ENCODE data around the gene MTCH2. TPM values are rescaled to one million over a fixed set of nuclear protein-coding genes. Genes with fewer than 3 reads are reported as not detected.

MTCH2 gene
- 101 TPM for polyA plus RNA-seq (2013, experiment 1 of 2)
- polyA plus RNA-seq (2013, experiment 2 of 2), result 104 TPM

DNA sequence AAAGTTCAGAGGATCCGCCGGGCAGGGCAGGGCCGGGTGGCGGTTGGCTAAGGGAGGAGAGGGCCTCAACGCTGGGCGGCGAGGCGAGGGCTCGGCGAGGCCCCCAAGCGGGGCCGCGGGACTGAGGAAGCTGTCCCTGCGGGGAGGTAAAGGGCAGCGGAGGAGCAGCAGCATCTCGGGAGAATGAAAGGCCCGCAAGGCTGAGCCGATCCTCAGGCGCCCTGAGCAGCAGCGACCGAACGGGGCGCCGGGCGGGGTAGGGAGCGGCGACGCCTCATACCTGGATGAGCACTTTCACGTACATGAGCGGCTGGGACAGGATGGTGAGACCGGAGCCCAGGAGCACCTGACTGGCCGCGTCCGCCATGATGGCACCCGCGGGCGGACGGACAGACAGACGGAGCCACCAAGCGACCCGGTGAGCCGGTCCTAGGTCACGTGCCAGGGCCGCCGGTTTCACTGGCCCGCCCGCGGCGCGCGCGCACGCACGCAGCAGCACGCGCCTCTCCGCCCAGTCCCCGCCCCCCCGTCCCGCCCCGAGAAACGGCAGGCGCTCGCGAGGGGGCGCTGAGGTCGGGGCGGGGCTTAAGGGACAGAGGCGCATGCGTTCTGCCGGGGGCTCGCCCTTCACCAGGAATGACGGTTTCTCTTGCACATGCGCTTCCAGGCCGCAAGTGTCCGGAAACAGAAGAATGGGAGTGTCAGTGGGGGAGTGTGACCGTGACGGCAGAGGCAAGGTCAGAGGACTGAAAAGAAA, at the start of gene MTCH2:
Gene MTCH2, minus strand, starts transcription at position 461 of the 757 bp plus-strand sequence. Its CDS starts 94 bp downstream, at position 367.
- H3K79me1 ChIP-seq (ENCODE audit: low read depth, low read length), result no peaks in the 10 kb centered on the region
- H3K27me3 ChIP-seq (ENCODE audit: control insufficient read depth in 3 of 3, insufficient read depth in 3 of 3, low read depth in 1 of 3, low read length in 3 of 3), result no peaks in the 10 kb centered on the region
- H2BK15ac ChIP-seq (ENCODE audit: low read length), result no peak within 1 kb of the TSS
- peak within 1 kb of the TSS; percentile 92 for H3K9ac ChIP-seq (ENCODE audit: low read depth, low read length, poor library complexity)
- H4K91ac ChIP-seq (ENCODE audit: low read depth, low read length, poor library complexity), result no peak within 1 kb of the TSS
- H3K36me3 ChIP-seq (replicated peaks in 1 of 2; ENCODE audit: control insufficient read depth in 2 of 2, insufficient read depth in 2 of 2, low read length in 2 of 2), result peaks cover 2 to 22% of the 10 kb centered on the region in 2 donors
- peak within 1 kb of the TSS; percentile 4 for H3K23ac ChIP-seq (ENCODE audit: low read depth, low read length, poor library complexity)
- H3K18ac ChIP-seq (ENCODE audit: low read length), result peak within 1 kb of the TSS; percentile 98
- H2AK5ac ChIP-seq (ENCODE audit: low read depth, low read length), result peak within 1 kb of the TSS; percentile 8
- peak within 1 kb of the TSS; percentile 99 for H3K14ac ChIP-seq (ENCODE audit: low read length)
- H2BK5ac ChIP-seq (ENCODE audit: low read length), result peak within 1 kb of the TSS; percentile 46
- peak within 1 kb of the TSS; percentile 91 to 92 for H3K4me3 ChIP-seq (ENCODE audit: low read length in 2 of 2)
- H3K4ac ChIP-seq (ENCODE audit: low read length), result no peak within 1 kb of the TSS
- peak within 1 kb of the TSS; percentile 97 for H2AFZ ChIP-seq (ENCODE audit: low read length)
- DNase-seq (ENCODE audit: low spot score), result peak; percentile 94
- no peak within 1 kb of the TSS for H2BK12ac ChIP-seq (ENCODE audit: low read length)
- H3K9me3 ChIP-seq (replicated peaks in 1 of 2; ENCODE audit: control insufficient read depth in 2 of 2, insufficient read depth in 1 of 2, low read depth in 1 of 2, low read length in 2 of 2), result no peaks in the 10 kb centered on the region
- no peak within 1 kb of the TSS for H4K8ac ChIP-seq (ENCODE audit: low read depth, low read length)
- peak within 1 kb of the TSS; percentile 73 for H3K27ac ChIP-seq (replicated peaks; ENCODE audit: low read length)
- peak within 1 kb of the TSS; percentile 75 for H3K4me2 ChIP-seq (ENCODE audit: insufficient read depth, low read length, poor library complexity, severe bottlenecking)
- H2BK120ac ChIP-seq (ENCODE audit: low read depth, low read length), result peak within 1 kb of the TSS; percentile 56
- peaks cover 0 to 4% of the 10 kb centered on the region in 2 donors for H3K4me1 ChIP-seq (ENCODE audit: control insufficient read depth in 2 of 2, insufficient read depth in 1 of 2, low read depth in 1 of 2, low read length in 2 of 2)
- no CpG with 5 or more reads among the region's 78 CpGs for WGBS, 2 donors (ENCODE audit: extremely low coverage in 2 of 2, insufficient read length in 2 of 2, insufficient replicate concordance in 1 of 2)

DNA sequence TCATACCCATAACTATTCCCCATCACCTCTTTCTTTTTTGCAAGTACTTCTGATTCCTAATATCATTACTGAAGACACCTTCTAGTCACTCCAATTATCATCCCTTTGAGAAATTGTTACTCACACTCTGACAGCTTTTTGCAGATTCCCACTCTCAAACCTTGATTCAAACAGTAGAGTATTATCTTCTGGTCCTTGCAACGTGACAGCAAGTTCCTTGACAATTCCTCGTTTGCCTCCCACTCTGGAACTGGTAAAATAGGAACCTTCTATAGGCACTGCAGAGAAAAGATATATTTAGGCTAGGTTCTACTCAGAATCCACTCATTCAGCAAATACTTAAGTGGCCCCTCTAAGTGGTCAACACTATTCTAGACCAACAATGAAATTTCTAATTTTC, 49.6 kb upstream of the MTCH2 start:
- H3K36me3 ChIP-seq (replicated peaks in 1 of 2; ENCODE audit: control insufficient read depth in 2 of 2, insufficient read depth in 2 of 2, low read length in 2 of 2), result no peaks in the 10 kb centered on the region
- no CpG with 5 or more reads among the region's 2 CpGs for WGBS, 2 donors (ENCODE audit: extremely low coverage in 2 of 2, insufficient read length in 2 of 2, insufficient replicate concordance in 1 of 2)
- no peaks in the 10 kb centered on the region for H3K79me1 ChIP-seq (ENCODE audit: low read depth, low read length)

GRCh38 chr11:47689480-47689879, 47.1 kb upstream of the MTCH2 start:
- Histone ChIP-seq H2AFZ (ENCODE audit: low read length) (no peak overlapping the region), H3K18ac (ENCODE audit: low read length) (no peak overlapping the region), H3K9me3 (replicated peaks in 1 of 2; ENCODE audit: control insufficient read depth in 2 of 2, insufficient read depth in 1 of 2, low read depth in 1 of 2, low read length in 2 of 2) (no peaks in the 10 kb centered on the region), H3K4me1 (ENCODE audit: control insufficient read depth in 2 of 2, insufficient read depth in 1 of 2, low read depth in 1 of 2, low read length in 2 of 2) (no peaks in the 10 kb centered on the region), H3K36me3 (replicated peaks in 1 of 2; ENCODE audit: control insufficient read depth in 2 of 2, insufficient read depth in 2 of 2, low read length in 2 of 2) (no peaks in the 10 kb centered on the region), H2BK120ac (ENCODE audit: low read depth, low read length) (no peak overlapping the region), H4K91ac (ENCODE audit: low read depth, low read length, poor library complexity) (no peak overlapping the region), H3K23ac (ENCODE audit: low read depth, low read length, poor library complexity) (no peak overlapping the region), H2AK5ac (ENCODE audit: low read depth, low read length) (no peak overlapping the region), H3K14ac (ENCODE audit: low read length) (no peak overlapping the region), H2BK12ac (ENCODE audit: low read length) (no peak overlapping the region), H3K79me1 (ENCODE audit: low read depth, low read length) (no peaks in the 10 kb centered on the region), H4K8ac (ENCODE audit: low read depth, low read length) (no peak overlapping the region), H3K4me3 (ENCODE audit: low read length in 2 of 2) (no peak overlapping the region), H3K27me3 (ENCODE audit: control insufficient read depth in 3 of 3, insufficient read depth in 3 of 3, low read depth in 1 of 3, low read length in 3 of 3) (no peaks in the 10 kb centered on the region), H3K4ac (ENCODE audit: low read length) (no peak overlapping the region), H3K9ac (ENCODE audit: low read depth, low read length, poor library complexity) (no peak overlapping the region), H3K27ac (replicated peaks; ENCODE audit: low read length) (no peak overlapping the region), H3K4me2 (ENCODE audit: insufficient read depth, low read length, poor library complexity, severe bottlenecking) (no peak overlapping the region), H2BK15ac (ENCODE audit: low read length) (no peak overlapping the region), H2BK5ac (ENCODE audit: low read length) (no peak overlapping the region)
- DNase-seq (ENCODE audit: low spot score), result no peak
- no CpG with 5 or more reads among the region's 5 CpGs for WGBS, 2 donors (ENCODE audit: extremely low coverage in 2 of 2, insufficient read length in 2 of 2, insufficient replicate concordance in 1 of 2)

More for the DNA sequence above, 49.6 kb upstream of the MTCH2 start:
- Histone ChIP-seq H3K14ac (ENCODE audit: low read length) (no peak overlapping the region), H3K9ac (ENCODE audit: low read depth, low read length, poor library complexity) (no peak overlapping the region), H3K4me1 (ENCODE audit: control insufficient read depth in 2 of 2, insufficient read depth in 1 of 2, low read depth in 1 of 2, low read length in 2 of 2) (no peaks in the 10 kb centered on the region), H2AK5ac (ENCODE audit: low read depth, low read length) (no peak overlapping the region), H2BK120ac (ENCODE audit: low read depth, low read length) (no peak overlapping the region), H2BK12ac (ENCODE audit: low read length) (no peak overlapping the region), H3K27me3 (ENCODE audit: control insufficient read depth in 3 of 3, insufficient read depth in 3 of 3, low read depth in 1 of 3, low read length in 3 of 3) (no peaks in the 10 kb centered on the region), H3K9me3 (replicated peaks in 1 of 2; ENCODE audit: control insufficient read depth in 2 of 2, insufficient read depth in 1 of 2, low read depth in 1 of 2, low read length in 2 of 2) (no peaks in the 10 kb centered on the region), H3K23ac (ENCODE audit: low read depth, low read length, poor library complexity) (no peak overlapping the region), H4K8ac (ENCODE audit: low read depth, low read length) (no peak overlapping the region), H3K4me3 (ENCODE audit: low read length in 2 of 2) (no peak overlapping the region), H3K4ac (ENCODE audit: low read length) (no peak overlapping the region), H3K27ac (replicated peaks; ENCODE audit: low read length) (no peak overlapping the region), H3K4me2 (ENCODE audit: insufficient read depth, low read length, poor library complexity, severe bottlenecking) (no peak overlapping the region), H2AFZ (ENCODE audit: low read length) (no peak overlapping the region), H2BK15ac (ENCODE audit: low read length) (no peak overlapping the region), H3K18ac (ENCODE audit: low read length) (no peak overlapping the region), H4K91ac (ENCODE audit: low read depth, low read length, poor library complexity) (no peak overlapping the region), H2BK5ac (ENCODE audit: low read length) (no peak overlapping the region)
- no peak for DNase-seq (ENCODE audit: low spot score)

DNA sequence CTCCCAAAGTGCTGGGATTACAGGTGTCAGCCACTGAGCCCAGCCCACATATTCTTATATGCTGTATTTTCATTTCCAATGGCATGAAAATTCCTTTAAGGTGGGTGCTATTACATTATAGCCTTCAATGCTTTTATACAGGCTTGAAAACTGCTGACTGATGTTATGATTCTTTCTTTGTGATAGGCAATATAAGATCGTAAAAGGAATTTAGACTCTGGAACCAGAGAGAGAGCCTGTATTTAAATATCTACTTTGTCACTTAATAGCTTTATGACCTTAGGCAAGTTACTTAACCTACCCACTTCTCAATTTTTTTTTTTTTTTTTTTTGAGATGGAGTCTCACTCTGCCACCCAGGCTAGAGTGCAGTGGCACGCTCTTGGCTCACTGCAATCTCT, 46.6 kb upstream of the MTCH2 start:
- no peaks in the 10 kb centered on the region for H3K79me1 ChIP-seq (ENCODE audit: low read depth, low read length)
- no peak overlapping the region for H2BK120ac ChIP-seq (ENCODE audit: low read depth, low read length)
- H3K27me3 ChIP-seq (ENCODE audit: control insufficient read depth in 3 of 3, insufficient read depth in 3 of 3, low read depth in 1 of 3, low read length in 3 of 3), result no peaks in the 10 kb centered on the region
- no peak overlapping the region for H2AFZ ChIP-seq (ENCODE audit: low read length)
- DNase-seq (ENCODE audit: low spot score), result no peak
- no peak overlapping the region for H4K91ac ChIP-seq (ENCODE audit: low read depth, low read length, poor library complexity)
- H3K14ac ChIP-seq (ENCODE audit: low read length), result no peak overlapping the region
- H4K8ac ChIP-seq (ENCODE audit: low read depth, low read length), result no peak overlapping the region
- no peaks in the 10 kb centered on the region for H3K9me3 ChIP-seq (replicated peaks in 1 of 2; ENCODE audit: control insufficient read depth in 2 of 2, insufficient read depth in 1 of 2, low read depth in 1 of 2, low read length in 2 of 2)
- no peak overlapping the region for H3K18ac ChIP-seq (ENCODE audit: low read length)
- H2BK5ac ChIP-seq (ENCODE audit: low read length), result no peak overlapping the region
- H3K9ac ChIP-seq (ENCODE audit: low read depth, low read length, poor library complexity), result no peak overlapping the region
- no peaks in the 10 kb centered on the region for H3K4me1 ChIP-seq (ENCODE audit: control insufficient read depth in 2 of 2, insufficient read depth in 1 of 2, low read depth in 1 of 2, low read length in 2 of 2)
- WGBS, 2 donors (ENCODE audit: extremely low coverage in 2 of 2, insufficient read length in 2 of 2, insufficient replicate concordance in 1 of 2), result no CpG with 5 or more reads among the region's 2 CpGs
- H3K23ac ChIP-seq (ENCODE audit: low read depth, low read length, poor library complexity), result no peak overlapping the region
- no peak overlapping the region for H3K27ac ChIP-seq (replicated peaks; ENCODE audit: low read length)
- no peak overlapping the region for H2BK12ac ChIP-seq (ENCODE audit: low read length)
- H3K36me3 ChIP-seq (replicated peaks in 1 of 2; ENCODE audit: control insufficient read depth in 2 of 2, insufficient read depth in 2 of 2, low read length in 2 of 2), result no peaks in the 10 kb centered on the region
- no peak overlapping the region for H3K4ac ChIP-seq (ENCODE audit: low read length)
- no peak overlapping the region for H2BK15ac ChIP-seq (ENCODE audit: low read length)
- no peak overlapping the region for H2AK5ac ChIP-seq (ENCODE audit: low read depth, low read length)
- no peak overlapping the region for H3K4me3 ChIP-seq (ENCODE audit: low read length in 2 of 2)
- H3K4me2 ChIP-seq (ENCODE audit: insufficient read depth, low read length, poor library complexity, severe bottlenecking), result no peak overlapping the region
